ENCODE data around the gene APEH. TPM values are rescaled to one million over a fixed set of nuclear protein-coding genes. Genes with fewer than 3 reads are reported as not detected.

The APEH gene
- polyA plus RNA-seq, 1 donor from 2014 or later, result 98.4 TPM

GRCh38 chr3:49658711-49659110, 15.4 kb upstream of the APEH start:
- H3K4me2 ChIP-seq (ENCODE audit: low read length), result no peak overlapping the region
- no peak overlapping the region for H3K9ac ChIP-seq (ENCODE audit: low read length)
- H3K9me3 ChIP-seq (ENCODE audit: low read length), result no peaks in the 10 kb centered on the region
- H3K36me3 ChIP-seq (ENCODE audit: insufficient read depth, low read length), result no peaks in the 10 kb centered on the region
- H2AFZ ChIP-seq (ENCODE audit: low read depth, low read length), result no peak overlapping the region
- no peaks in the 10 kb centered on the region for H3F3A ChIP-seq (ENCODE audit: insufficient read depth, low read length, poor library complexity, severe bottlenecking)
- TF ChIP-seq EP300 (conservative IDR thresholded peaks at IDR 0.05; ENCODE audit: poor library complexity, severe bottlenecking), result no peak
- no peak for TF ChIP-seq SMC3 (conservative IDR thresholded peaks at IDR 0.05; ENCODE audit: poor library complexity)
- TF ChIP-seq POLR2AphosphoS5 (IDR thresholded peaks at IDR 0.05), result no peak
- no peak for TF ChIP-seq CTCF (IDR thresholded peaks at IDR 0.05; ENCODE audit: poor library complexity, severe bottlenecking)
- no peak for TF ChIP-seq RAD21 (conservative IDR thresholded peaks at IDR 0.05)
- no peak for TF ChIP-seq REST (IDR thresholded peaks at IDR 0.05; ENCODE audit: borderline replicate concordance)
- no peak for TF ChIP-seq EZH2 (IDR thresholded peaks at IDR 0.05; ENCODE audit: borderline replicate concordance, insufficient read depth, low read length, poor library complexity, severe bottlenecking)
- TF ChIP-seq MXI1 (conservative IDR thresholded peaks at IDR 0.05; ENCODE audit: poor library complexity, severe bottlenecking), result no peak
- TF ChIP-seq TAF1 (IDR thresholded peaks at IDR 0.05; ENCODE audit: low read depth), result no peak
- H3K27ac ChIP-seq (ENCODE audit: low read length), result no peak overlapping the region
- no peaks in the 10 kb centered on the region for H3K27me3 ChIP-seq (ENCODE audit: insufficient read depth, low read depth, low read length)
- no peaks in the 10 kb centered on the region for H3K9me2 ChIP-seq (ENCODE audit: insufficient read depth, low read length)
- H3K4me3 ChIP-seq (ENCODE audit: low read length), result no peak overlapping the region
- H4K20me1 ChIP-seq (ENCODE audit: insufficient read depth), result no peaks in the 10 kb centered on the region
- H3K79me2 ChIP-seq (replicated peaks; ENCODE audit: insufficient read depth, low read length), result no peaks in the 10 kb centered on the region

GRCh38 chr3:49659756-49660155, 14.4 kb upstream of the APEH start:
- no peaks in the 10 kb centered on the region for H3K27me3 ChIP-seq (ENCODE audit: insufficient read depth, low read depth, low read length)
- no peaks in the 10 kb centered on the region for H4K20me1 ChIP-seq (ENCODE audit: insufficient read depth)
- no peaks in the 10 kb centered on the region for H3K9me2 ChIP-seq (ENCODE audit: insufficient read depth, low read length)
- H3F3A ChIP-seq (ENCODE audit: insufficient read depth, low read length, poor library complexity, severe bottlenecking), result no peaks in the 10 kb centered on the region
- no peaks in the 10 kb centered on the region for H3K79me2 ChIP-seq (replicated peaks; ENCODE audit: insufficient read depth, low read length)
- H3K36me3 ChIP-seq (ENCODE audit: insufficient read depth, low read length), result no peaks in the 10 kb centered on the region
- H3K27ac ChIP-seq (ENCODE audit: low read length), result no peak overlapping the region
- no peak overlapping the region for H2AFZ ChIP-seq (ENCODE audit: low read depth, low read length)
- H3K4me3 ChIP-seq (ENCODE audit: low read length), result no peak overlapping the region
- no peak overlapping the region for H3K9ac ChIP-seq (ENCODE audit: low read length)
- no peak for TF ChIP-seq SMC3 (conservative IDR thresholded peaks at IDR 0.05; ENCODE audit: poor library complexity)
- TF ChIP-seq REST (IDR thresholded peaks at IDR 0.05; ENCODE audit: borderline replicate concordance), result no peak
- TF ChIP-seq TAF1 (IDR thresholded peaks at IDR 0.05; ENCODE audit: low read depth), result no peak
- no peak for TF ChIP-seq EP300 (conservative IDR thresholded peaks at IDR 0.05; ENCODE audit: poor library complexity, severe bottlenecking)
- TF ChIP-seq MXI1 (conservative IDR thresholded peaks at IDR 0.05; ENCODE audit: poor library complexity, severe bottlenecking), result no peak
- TF ChIP-seq POLR2AphosphoS5 (IDR thresholded peaks at IDR 0.05), result no peak
- TF ChIP-seq CTCF (IDR thresholded peaks at IDR 0.05; ENCODE audit: poor library complexity, severe bottlenecking), result no peak
- TF ChIP-seq RAD21 (conservative IDR thresholded peaks at IDR 0.05), result no peak
- no peak for TF ChIP-seq EZH2 (IDR thresholded peaks at IDR 0.05; ENCODE audit: borderline replicate concordance, insufficient read depth, low read length, poor library complexity, severe bottlenecking)
- no peaks in the 10 kb centered on the region for H3K9me3 ChIP-seq (ENCODE audit: low read length)
- no peak overlapping the region for H3K4me2 ChIP-seq (ENCODE audit: low read length)

Data from neural cell (in vitro differentiated cells).